ENCODE measurements around the gene GPATCH4. TPM values are rescaled to one million over a fixed set of nuclear protein-coding genes. Genes with fewer than 3 reads are reported as not detected.

GPATCH4 gene
- total RNA-seq, 1 experiment from 2014 or later = 39.4 TPM

DNA sequence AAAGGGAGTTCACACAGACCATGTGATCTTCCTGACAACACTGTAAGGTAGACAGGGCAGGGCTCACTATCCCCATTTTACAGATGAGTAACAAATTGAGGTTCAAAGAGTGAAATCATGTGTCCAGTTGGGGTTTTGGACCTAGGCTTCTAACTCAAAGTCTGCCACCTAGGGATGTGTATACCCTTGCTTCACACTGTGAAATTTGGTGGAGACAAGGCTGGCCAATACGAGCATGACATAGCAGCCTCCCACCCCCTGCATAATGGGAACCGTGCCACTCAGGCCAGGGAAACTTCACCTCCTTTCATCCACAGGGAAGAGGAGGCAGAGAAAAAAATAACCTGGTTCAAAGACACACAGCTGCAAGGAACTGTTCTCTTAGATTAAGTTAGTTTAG lies 35.8 kb downstream of the GPATCH4 start (continued):
- TF ChIP-seq, protein P1, sequence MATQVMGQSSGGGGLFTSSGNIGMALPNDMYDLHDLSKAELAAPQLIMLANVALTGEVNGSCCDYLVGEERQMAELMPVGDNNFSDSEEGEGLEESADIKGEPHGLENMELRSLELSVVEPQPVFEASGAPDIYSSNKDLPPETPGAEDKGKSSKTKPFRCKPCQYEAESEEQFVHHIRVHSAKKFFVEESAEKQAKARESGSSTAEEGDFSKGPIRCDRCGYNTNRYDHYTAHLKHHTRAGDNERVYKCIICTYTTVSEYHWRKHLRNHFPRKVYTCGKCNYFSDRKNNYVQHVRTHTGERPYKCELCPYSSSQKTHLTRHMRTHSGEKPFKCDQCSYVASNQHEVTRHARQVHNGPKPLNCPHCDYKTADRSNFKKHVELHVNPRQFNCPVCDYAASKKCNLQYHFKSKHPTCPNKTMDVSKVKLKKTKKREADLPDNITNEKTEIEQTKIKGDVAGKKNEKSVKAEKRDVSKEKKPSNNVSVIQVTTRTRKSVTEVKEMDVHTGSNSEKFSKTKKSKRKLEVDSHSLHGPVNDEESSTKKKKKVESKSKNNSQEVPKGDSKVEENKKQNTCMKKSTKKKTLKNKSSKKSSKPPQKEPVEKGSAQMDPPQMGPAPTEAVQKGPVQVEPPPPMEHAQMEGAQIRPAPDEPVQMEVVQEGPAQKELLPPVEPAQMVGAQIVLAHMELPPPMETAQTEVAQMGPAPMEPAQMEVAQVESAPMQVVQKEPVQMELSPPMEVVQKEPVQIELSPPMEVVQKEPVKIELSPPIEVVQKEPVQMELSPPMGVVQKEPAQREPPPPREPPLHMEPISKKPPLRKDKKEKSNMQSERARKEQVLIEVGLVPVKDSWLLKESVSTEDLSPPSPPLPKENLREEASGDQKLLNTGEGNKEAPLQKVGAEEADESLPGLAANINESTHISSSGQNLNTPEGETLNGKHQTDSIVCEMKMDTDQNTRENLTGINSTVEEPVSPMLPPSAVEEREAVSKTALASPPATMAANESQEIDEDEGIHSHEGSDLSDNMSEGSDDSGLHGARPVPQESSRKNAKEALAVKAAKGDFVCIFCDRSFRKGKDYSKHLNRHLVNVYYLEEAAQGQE (IDR thresholded peaks at IDR 0.05; ENCODE audit: low read depth) = no peak
- TF ChIP-seq SIN3A (IDR thresholded peaks at IDR 0.05; ENCODE audit: low read depth) (no peak), EZH2 (IDR thresholded peaks at IDR 0.05) (no peak), CBX3 (IDR thresholded peaks at IDR 0.05; ENCODE audit: low read depth) (no peak), RAD21 (IDR thresholded peaks at IDR 0.05; ENCODE audit: low read depth) (no peak)

DNA sequence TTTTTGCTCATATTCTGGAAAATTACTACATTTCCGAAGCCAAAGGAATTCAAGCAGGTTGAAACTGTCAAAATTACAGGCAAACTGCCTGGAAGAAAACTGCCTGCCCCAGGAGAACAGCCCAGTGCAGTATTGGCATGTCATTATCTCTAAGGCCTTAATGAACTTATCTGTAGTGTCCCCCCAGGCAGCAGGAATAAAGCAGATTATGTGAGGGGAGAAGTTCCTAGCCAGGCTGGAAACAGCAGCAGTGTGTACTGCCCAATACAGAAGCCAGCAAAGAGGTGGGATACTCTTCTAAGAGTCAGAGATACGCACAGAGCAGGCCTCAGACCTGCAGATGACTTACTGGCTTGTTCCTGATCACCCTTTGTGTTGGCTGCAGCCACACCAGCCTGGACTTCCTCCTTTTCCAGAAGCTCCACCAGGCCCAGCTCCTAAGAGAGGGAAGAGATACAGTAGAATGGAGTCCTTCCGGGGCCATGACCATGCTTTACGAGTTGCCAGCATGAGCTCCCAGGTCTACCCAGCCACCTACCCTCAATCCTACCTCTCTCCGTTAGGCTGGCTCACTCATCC lies 40.6 kb downstream of the GPATCH4 start:
- Histone ChIP-seq H3K27ac (ENCODE audit: low read depth, low read length) (no peak overlapping the region), H3K4me3 (replicated peaks in 1 of 2; ENCODE audit: low read depth in 1 of 2, low read length in 2 of 2) (no peak overlapping the region), H2AFZ (ENCODE audit: low read depth, low read length, poor library complexity, severe bottlenecking) (no peak overlapping the region), H3K9me2 (ENCODE audit: insufficient read depth) (no peaks in the 10 kb centered on the region), H3K79me2 (ENCODE audit: insufficient read depth, low read length) (no peaks in the 10 kb centered on the region), H3K9ac (ENCODE audit: low read length) (no peak overlapping the region), H3K9me3 (ENCODE audit: control insufficient read depth in 1 of 2, insufficient read depth in 1 of 2, low read depth in 1 of 2, low read length in 2 of 2) (no peaks in the 10 kb centered on the region), H3K4me1 (ENCODE audit: control insufficient read depth in 1 of 2, insufficient read depth in 2 of 2, low read length in 2 of 2) (no peaks in the 10 kb centered on the region), H3K36me3 (ENCODE audit: control insufficient read depth in 1 of 2, insufficient read depth in 2 of 2, low read length in 2 of 2) (peaks cover 16 to 18% of the 10 kb centered on the region in 2 experiments; a peak in 3 of 4 replicates), H4K20me1 (ENCODE audit: insufficient read depth) (no peaks in the 10 kb centered on the region), H3K27me3 (ENCODE audit: insufficient read depth, low read length) (no peaks in the 10 kb centered on the region), H3K4me2 (ENCODE audit: low read length) (no peak overlapping the region)
- intact Hi-C loops (cut with micrococcal nuclease) = no loop called here
- ChIA-PET POLR2A (no interaction called here), CTCF (no interaction called here), RAD21 (ENCODE audit: low non-redundant PET in 1 of 2, low total read pairs in 2 of 2, uncharacterized antibody in 2 of 2, unreplicated experiment in 2 of 2) (no interaction called here)
- ATAC-seq (no peak), DNase-seq (ENCODE audit: low read depth, low spot score) (no peak)
- BruUV-seq (replicated peaks) = no TSS peak
- TF ChIP-seq EGR1 (IDR thresholded peaks at IDR 0.05; ENCODE audit: low read depth) (no peak), CTCF (IDR thresholded peaks at IDR 0.05 in 2 of 3, conservative IDR thresholded peaks at IDR 0.05 in 1 of 3; ENCODE audit: borderline replicate concordance in 1 of 3, insufficient read depth in 1 of 3, low read depth in 2 of 3, low read length in 2 of 3) (no peak), TCF7L2 (IDR thresholded peaks at IDR 0.05; ENCODE audit: borderline replicate concordance, extremely low read depth, insufficient read depth, insufficient read length) (no peak), CEBPB (IDR thresholded peaks at IDR 0.05; ENCODE audit: low read depth) (no peak), CBX3 (IDR thresholded peaks at IDR 0.05; ENCODE audit: low read depth) (no peak), ZFX (IDR thresholded peaks at IDR 0.05) (no peak; the same call in 1 of the 2 replicates), FOSL1 (IDR thresholded peaks at IDR 0.05; ENCODE audit: low read depth) (no peak), EZH2 (IDR thresholded peaks at IDR 0.05) (no peak)
- TF ChIP-seq, protein P2, sequence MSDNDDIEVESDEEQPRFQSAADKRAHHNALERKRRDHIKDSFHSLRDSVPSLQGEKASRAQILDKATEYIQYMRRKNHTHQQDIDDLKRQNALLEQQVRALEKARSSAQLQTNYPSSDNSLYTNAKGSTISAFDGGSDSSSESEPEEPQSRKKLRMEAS (IDR thresholded peaks at IDR 0.05) = no peak
- TF ChIP-seq, protein P3, sequence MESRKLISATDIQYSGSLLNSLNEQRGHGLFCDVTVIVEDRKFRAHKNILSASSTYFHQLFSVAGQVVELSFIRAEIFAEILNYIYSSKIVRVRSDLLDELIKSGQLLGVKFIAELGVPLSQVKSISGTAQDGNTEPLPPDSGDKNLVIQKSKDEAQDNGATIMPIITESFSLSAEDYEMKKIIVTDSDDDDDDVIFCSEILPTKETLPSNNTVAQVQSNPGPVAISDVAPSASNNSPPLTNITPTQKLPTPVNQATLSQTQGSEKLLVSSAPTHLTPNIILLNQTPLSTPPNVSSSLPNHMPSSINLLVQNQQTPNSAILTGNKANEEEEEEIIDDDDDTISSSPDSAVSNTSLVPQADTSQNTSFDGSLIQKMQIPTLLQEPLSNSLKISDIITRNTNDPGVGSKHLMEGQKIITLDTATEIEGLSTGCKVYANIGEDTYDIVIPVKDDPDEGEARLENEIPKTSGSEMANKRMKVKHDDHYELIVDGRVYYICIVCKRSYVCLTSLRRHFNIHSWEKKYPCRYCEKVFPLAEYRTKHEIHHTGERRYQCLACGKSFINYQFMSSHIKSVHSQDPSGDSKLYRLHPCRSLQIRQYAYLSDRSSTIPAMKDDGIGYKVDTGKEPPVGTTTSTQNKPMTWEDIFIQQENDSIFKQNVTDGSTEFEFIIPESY (IDR thresholded peaks at IDR 0.05; ENCODE audit: extremely low read depth, insufficient replicate concordance, low read length) = no peak

All from HCT116 (cell line).